Pons (tissue), 1 donor: ENCODE measurements around the gene TGIF2.
A peak's percentile ranks its signal among the peaks of the same experiment; 100 is the strongest.
"Not testable (repeated sequence)": the region's sequence is repeated elsewhere in the genome, so short reads cannot be mapped to it uniquely, and the experiment has no call there.

Experiments
- DNase-seq: peaks from one replicate; pipeline ENCODE4 v3.0.0-alpha.2; 2016; ENCODE audit warnings: low spot score

Gene TGIF2

GRCh38 chr20:36547186-36548005, 26.0 kb upstream of the TGIF2 start:
- no peak for DNase-seq

- DNase-seq = no peak
Measured at GRCh38 chr20:36548006-36548315, 25.4 kb upstream of the TGIF2 start.

DNA sequence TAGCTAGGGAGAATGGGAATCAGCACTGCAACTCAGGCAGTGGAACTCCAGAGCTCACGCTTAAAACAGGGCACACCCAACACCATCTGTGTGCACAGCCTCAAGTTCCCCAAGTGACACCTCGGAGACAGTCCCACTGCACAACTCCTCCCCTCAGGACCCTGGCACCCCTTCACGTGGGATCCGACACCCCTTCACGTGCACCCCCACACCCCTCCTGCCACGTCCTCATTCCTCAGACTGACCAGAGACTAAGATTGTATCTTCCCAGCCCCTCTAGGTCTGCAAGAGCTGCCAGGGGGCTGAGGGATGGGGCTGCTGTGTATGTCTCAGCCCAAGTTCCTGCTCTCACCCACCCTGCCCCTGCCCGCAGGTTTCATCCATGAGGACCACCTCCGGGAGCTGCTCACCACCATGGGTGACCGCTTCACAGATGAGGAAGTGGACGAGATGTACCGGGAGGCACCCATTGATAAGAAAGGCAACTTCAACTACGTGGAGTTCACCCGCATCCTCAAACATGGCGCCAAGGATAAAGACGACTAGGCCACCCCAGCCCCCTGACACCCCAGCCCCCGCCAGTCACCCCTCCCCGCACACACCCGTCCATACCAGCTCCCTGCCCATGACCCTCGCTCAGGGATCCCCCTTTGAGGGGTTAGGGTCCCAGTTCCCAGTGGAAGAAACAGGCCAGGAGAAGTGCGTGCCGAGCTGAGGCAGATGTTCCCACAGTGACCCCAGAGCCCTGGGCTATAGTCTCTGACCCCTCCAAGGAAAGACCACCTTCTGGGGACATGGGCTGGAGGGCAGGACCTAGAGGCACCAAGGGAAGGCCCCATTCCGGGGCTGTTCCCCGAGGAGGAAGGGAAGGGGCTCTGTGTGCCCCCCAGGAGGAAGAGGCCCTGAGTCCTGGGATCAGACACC, 24.4 kb upstream of the TGIF2 start:
- no peak for DNase-seq

DNA sequence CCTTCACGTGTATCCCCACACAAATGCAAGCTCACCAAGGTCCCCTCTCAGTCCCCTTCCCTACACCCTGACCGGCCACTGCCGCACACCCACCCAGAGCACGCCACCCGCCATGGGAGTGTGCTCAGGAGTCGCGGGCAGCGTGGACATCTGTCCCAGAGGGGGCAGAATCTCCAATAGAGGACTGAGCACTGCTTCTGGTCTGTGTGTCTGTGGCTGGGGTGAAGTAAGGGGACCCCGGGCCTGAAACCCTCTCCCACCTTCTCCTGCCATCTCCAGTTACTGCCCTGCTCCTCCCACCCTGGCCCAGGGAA, 23.8 kb upstream of the TGIF2 start:
- DNase-seq = no peak

GRCh38 chr20:36549942-36550789, 23.2 kb upstream of the TGIF2 start:
- no peak for DNase-seq

- DNase-seq = no peak
Measured at GRCh38 chr20:36550790-36551299, 22.6 kb upstream of the TGIF2 start.

GRCh38 chr20:36555248-36555647, 18.1 kb upstream of the TGIF2 start:
- no peak for DNase-seq

GRCh38 chr20:36562724-36563123, 10.7 kb upstream of the TGIF2 start:
- no peak for DNase-seq

GRCh38 chr20:36563374-36563773, 10.0 kb upstream of the TGIF2 start:
- no peak for DNase-seq

- not testable (repeated sequence) for DNase-seq
Measured at GRCh38 chr20:36564078-36564725, 9.2 kb upstream of the TGIF2 start.

- not testable (repeated sequence) for DNase-seq
Measured at GRCh38 chr20:36564726-36565121, 8.7 kb upstream of the TGIF2 start.

DNA sequence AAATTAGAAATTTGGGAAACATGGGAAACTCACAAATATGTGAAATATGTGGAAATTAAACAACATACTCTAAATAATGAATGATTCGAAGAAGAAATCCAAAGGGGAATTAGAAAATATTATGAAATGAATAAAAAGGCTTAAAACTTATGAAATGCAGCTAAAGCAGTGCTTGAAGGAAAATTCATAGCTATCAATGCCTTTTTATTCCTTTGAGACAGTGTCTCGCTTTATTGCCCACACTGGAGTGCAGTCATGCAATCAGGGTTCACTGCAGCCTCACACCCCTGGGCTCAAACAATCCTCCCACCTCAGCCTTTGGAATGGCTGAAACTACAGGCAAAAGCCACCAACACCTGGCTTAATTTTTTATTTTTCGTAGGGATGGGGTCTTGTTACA, 7.9 kb upstream of the TGIF2 start:
- no peak for DNase-seq

DNA sequence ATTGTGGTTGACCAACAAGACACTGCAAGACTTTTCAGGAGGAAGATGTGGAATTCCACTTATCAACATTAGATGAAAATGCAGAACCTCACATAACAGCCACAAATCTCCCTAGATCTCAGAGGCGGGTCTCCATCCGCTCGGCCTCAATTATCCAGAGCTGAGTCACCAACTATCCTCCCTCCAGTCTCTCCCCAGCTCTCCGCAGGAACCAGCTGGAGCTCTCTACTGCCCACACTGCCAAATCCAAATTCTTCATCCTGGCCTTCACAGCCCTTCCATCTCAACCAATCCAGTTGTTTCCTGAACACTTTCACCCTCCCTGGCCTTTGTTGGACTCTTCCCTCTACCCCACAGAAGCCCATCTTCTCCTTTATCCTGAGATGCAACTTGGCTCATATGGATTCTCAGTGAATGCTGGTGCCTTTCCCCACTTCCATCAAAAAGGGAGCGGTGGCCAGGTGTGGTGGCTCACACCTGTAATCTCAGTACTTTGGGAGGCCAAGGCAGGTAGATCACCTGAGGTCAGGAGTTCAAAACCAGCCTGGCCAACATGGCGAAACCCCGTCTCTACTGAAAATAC, 3.5 kb upstream of the TGIF2 start:
- DNase-seq = no peak

DNA sequence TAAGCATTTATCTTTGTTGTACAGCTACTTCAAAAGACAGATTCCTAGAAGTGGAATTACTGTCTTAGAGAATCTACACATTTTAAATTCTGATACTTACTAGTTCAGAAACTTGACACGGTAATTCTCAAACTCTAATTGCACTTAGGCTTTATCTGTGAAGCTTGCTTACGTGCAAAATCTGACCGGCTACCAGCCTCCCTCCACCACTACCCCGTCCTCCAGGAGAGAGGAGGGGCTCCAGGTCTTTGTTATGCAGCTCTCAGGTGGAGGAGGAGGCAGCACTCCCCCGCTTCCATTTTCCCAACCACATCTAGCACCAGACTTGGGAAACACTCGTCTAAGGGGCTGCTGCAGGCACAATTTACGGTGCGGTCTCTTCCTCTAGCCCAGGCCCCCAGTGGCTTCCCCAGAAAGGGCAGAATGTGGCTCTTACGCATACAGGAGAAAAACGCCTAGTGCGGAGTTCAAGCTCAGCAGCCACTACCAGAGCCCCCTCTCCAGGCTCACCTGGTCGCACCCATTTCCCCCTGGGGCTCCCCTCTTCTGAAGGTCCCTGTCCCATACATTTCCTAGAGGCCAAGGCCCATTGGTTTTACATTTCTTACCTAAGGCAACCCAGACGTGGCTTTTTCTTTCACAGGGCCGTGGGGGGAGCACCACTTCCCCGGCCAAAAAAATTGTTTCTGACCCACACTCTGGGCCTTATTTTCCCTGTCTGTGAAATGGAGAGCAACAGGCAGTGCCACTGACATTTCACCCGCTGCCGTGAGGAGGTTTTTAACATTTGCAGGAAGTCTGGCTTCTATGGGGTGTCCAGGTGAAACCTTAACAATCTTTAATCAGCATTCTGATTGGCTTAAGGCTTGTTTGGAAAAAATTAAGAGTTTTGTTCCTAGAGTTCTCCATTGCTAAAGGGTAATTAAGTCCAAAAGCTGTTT, 1.6 kb upstream of the TGIF2 start:
- DNase-seq = no peak

- no peak for DNase-seq
Measured at GRCh38 chr20:36572701-36573102, 695 bp upstream of the TGIF2 start.

- peak; percentile 40 for DNase-seq
Measured at GRCh38 chr20:36573798-36574365, 485 bp downstream of the TGIF2 start.

DNA sequence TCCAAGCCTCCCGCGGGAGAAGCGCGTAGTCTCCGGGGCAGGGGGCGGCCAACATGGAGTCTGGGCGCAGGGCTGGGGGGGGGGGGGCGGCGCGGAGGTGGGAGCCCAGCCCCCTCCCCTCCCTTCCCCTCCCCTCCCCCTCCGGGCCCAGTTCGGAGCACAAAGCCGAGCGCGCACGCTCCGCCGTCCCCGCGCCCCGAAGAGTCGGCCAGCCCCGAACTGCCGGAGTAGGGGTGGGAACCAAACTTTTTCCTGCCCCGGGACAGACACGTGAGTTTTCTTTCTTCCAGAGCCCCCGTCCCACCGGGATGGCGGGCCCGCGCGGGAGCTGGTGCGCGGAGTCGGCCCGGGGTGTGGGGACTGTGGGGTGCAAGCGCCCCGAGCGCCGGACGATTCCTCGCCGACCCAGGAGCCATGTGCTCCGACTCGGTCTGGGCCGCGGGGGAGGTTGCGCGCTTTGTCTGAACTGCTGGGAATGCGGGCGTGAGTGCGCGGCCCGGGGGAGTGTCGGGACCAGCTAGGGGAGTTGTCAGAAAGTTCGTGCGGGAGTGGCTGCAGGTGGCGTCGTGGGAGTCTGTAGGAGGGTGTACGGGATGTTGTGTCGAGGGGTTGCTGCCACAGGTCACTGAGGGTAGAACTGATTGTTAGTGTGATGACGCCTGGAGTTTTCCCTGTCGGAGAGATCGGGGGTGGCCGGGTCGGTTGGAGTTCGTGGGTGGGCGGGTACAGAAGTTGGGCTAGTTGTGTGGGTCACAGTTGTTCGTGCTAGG, 1.2 kb downstream of the TGIF2 start:
- no peak for DNase-seq

DNA sequence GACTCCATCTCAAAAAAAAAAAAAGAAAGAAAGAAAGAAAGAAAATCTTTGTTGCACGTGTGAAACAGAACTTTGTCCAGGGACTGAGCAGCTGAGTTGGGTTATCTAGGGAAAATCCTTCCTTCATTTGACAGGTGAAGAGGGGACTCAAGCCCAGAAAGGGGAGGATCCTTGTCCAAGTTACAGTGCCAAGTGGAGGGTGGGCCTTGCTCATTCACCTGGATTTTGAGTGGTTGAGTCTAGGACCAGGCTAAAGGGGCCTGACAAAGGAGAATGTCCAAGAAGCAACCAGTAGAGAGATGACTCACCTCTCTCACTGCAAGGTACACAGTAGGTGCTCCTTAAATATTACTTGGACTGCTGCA, 2.7 kb downstream of the TGIF2 start:
- no peak for DNase-seq

DNA sequence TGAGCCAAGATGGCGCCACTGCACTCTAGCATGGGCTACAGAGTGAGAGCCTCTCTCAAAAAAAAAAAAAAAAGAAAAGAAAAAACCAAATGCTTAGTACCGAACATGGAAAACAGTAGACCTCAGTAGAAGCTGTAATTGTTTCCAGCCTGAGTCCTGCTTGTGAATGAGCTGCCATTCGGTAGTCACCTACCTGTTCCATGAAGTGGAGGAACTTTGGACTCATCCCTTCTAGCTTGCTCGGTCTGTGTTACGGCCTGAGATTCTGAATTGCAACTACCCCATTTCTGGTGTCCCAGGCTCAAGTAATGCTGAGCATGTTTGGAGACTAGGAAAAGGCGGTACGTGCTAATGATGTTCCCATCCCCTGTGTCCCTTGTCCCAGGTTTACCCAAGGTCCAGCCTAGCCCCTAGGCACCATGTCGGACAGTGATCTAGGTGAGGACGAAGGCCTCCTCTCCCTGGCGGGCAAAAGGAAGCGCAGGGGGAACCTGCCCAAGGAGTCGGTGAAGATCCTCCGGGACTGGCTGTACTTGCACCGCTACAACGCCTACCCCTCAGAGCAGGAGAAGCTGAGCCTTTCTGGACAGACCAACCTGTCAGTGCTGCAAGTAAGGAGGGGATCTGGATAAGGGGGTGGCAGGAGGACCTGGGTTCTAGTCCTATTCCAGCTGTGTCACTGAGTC, 5.1 kb downstream of the TGIF2 start:
- DNase-seq = no peak
